AG09309 (cell line): ENCODE measurements around the gene SPNS2.

ENCODE experiments used
- DNase-seq: peaks from one replicate; pipeline ENCODE4 v3.0.0-alpha.2; 2010; ENCODE audit warnings: low read depth
- H3K4me3 ChIP-seq: 2 replicates; pipeline ENCODE4 v1.5.1; 2011; ENCODE audit warnings: mild to moderate bottlenecking, low read depth, low read length, moderate library complexity; ENCODE audit not compliant: control insufficient read depth
- CTCF ChIP-seq: IDR thresholded peaks from 2 replicates; pipeline ENCODE4 v1.5.1; 2011; ENCODE audit warnings: mild to moderate bottlenecking, low read depth, low read length, inconsistent platforms; ENCODE audit not compliant: insufficient read depth, control insufficient read depth; ENCODE audit errors: missing control alignments

The SPNS2 gene

DNA sequence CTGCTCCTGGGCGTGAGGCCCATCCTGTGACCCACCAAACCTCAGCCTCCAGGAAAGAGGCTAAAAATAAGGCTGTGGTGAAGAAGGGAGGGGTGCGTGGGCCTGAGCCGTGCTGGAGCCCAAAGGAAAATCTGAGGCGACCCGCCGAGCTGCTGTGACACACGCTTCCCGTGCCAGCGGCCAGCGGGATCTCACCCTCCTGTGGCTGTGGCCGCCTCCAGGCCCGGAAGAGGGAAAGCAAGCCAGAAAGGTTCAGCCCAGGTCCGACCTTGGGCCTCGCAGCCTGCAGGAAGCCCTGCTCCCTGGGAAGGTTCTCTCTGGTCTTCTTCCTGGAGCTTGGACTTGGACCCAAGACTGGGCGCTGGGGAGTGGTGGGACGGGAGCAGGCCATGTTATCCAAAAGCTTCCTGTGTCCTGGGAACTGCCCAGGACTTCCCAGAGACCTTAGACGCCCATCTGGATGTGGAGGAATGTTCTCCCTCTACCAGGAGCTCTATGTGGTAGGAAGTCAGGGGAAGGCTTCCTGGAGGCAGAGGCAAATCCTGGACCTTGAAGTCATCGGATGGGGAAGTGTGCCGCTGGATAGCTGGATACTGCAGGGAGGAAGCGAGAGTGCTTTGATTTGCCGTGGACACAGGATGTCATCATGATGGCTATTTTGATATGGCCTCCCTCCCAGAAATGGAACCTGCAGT is 11.4 kb downstream of the SPNS2 start:
- no peak overlapping the region for H3K4me3 ChIP-seq
- DNase-seq = no peak
- TF ChIP-seq CTCF = no peak

DNA sequence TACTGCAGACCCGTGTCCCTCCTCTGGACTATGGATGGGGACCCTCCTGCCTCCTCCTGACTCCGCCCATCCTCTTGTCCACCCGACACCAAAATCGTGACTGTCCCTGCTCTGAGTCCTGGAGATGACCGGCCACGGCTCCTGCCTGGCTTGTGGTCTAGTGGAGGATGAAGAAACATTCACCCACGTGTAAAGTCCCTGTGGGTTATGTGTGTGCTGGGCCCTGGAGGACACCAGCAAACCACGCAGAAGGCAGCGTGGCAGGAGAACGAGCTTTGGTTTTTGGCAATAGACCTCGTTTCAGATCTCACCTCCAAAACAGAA is 11.9 kb downstream of the SPNS2 start:
- DNase-seq = no peak
- TF ChIP-seq CTCF = no peak
- no peak overlapping the region for H3K4me3 ChIP-seq

GRCh38 chr17:4511199-4511932 is 12.7 kb downstream of the SPNS2 start:
- no peak for TF ChIP-seq CTCF
- H3K4me3 ChIP-seq = no peak overlapping the region
- DNase-seq = no peak

DNA sequence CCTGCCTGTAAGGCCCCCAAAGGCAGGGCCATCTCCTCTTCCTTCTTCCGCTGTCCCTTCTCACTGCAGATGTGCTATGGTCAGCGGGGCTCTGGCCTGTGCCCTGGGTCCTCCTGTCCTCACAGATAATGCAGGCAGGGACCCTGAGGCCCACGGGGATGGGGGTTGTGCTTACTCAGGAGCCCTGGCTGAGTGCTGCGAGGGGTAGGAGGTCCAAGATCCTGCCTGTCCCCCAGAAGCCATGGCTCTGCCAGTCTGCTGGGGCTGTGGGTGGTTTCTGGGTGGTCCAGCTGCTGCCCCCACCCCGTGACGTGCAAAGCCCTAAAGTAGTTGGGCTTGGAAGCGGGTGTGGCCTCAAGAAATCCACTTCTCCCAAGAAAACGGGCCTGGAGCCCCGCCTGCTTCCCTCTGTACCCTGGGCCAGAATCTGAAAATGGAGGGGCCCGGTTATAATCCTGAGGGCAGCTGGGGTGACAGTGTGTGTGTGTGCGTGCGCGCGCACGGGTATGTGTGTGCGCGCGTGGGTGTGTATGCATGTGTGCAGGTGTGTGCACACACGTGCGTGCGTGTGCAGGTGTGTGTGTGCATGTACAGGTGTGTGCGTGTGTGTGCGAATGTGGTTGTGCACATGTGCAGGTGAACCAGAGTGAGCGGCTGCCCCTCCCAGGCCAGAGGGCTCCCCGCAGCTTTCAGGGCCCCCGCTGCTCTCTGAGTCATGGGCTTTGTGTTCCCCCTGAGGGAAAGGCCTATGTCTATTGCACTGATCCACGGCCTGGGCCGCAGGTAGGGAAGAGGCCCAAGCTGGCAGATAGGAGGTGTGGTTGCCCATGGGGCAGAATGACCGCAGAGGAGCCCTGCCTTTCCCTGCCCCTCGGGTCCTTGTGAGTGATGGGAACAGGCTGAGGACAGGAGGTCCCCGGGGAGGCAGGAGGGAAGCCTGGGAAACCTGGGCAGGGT is 13.8 kb downstream of the SPNS2 start:
- no peak for TF ChIP-seq CTCF
- no peak for DNase-seq
- no peak overlapping the region for H3K4me3 ChIP-seq

DNA sequence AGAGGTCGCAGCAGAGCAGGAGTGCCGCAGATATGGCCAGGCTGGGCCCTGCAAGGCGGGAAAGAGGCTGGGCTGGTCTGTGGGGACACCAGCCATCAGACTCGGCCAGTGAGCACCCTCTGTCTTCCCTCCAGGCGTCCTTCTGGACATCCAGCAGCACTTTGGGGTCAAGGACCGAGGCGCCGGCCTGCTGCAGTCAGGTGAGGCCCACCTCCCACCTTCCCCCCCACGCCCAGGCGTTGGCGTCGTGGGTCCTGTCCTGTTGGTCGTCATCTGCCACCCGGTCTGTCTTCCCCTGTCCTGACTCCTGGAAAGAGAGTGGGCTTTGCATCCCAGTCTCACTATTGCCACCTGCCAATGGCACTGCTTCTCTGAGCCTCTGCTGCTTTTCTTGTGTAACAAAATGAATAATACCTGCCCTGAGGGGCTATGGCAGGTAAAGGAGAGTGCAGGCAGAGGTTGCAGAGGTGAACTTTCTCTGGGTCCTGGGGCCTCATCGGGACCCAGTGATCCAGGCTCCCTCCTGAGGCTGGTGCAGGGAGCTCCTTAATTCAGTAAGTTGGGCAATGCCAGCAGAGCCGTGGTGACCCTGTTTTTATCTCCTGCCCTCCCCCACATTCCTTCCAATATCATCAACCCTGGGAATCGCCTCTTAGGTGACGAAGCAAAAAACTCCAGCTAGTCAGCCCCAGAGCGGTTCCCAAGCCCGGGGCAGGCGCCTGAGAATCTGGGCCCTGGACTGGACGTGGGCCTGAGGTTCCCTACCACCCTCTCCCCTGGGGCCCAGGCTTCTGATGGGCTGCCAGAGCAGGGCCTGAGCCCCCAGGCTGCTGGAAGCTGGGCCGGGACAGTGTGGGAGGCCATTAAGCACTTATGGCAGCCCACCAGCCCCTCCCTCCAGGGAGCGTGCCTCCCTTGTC is 14.7 kb downstream of the SPNS2 start:
- no peak for TF ChIP-seq CTCF
- no peak overlapping the region for H3K4me3 ChIP-seq
- no peak for DNase-seq

DNA sequence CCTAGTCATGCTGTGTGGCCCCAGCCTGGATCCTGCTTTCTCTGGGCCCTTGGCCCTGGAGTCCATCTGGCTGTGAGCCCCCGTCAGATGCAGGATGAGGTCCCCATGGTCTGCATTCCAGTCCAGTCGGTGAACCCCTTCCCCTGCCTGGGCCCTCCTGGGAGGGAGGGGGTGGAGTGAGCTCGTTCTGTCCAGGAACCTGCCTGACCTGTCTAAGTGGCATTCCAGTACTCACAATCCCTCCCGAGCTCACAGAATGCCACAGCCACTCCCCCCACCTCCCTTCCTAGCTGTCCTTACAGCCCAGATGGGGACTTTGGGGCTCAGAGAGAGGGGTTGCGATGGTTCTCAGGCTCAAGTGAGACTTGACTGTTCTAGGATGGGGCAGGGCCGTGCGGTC is 15.5 kb downstream of the SPNS2 start:
- no peak for DNase-seq
- no peak for TF ChIP-seq CTCF
- no peak overlapping the region for H3K4me3 ChIP-seq
